Measurements from ENCODE around the gene GID8.

The GID8 gene

DNA sequence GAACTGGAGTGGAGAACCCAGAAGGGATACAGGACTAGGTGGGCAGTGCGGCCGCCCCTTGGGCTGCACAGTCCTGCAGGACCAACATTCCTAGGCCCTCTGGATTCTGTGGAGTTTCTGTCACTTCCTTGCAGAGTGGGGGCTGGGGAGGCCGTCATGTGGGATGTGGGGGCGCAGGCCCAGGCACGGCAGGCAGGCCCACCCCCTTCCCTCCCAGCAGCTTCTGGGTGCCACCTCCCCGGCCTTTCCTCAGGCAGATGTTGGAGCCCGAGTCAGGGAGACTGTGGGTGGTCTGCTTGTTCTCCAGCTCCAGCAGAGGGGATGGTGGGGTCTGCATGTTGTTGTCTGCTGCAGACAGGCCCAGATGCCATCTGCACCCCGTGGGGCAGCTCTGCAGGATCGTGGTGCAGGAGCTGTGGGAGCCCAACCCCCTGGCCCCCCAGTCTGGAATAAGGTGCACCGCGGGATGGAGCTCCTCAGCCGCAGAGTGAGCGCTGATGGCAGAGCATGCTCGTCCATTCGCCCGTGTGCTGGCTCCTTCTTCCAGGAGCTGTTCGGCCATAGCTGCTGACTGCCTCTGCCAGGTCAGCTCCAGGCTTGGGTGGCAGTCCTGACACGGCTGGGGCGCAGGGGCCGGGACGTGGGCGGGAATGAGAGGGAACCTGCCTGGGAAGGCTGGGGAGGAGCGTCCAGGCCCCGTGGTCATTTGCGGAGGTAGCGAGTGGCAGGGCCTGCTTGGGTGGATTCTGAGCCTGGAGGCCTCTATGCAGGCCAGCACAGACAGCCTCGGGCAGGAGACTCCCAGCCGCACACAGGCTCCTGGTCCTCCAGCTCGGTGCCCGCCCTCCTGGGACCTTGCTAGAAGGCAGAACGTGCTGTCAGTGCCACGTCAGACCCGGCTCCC lies 32.6 kb downstream of the GID8 start:
- no peak for DNase-seq (ENCODE audit: low read depth)

DNA sequence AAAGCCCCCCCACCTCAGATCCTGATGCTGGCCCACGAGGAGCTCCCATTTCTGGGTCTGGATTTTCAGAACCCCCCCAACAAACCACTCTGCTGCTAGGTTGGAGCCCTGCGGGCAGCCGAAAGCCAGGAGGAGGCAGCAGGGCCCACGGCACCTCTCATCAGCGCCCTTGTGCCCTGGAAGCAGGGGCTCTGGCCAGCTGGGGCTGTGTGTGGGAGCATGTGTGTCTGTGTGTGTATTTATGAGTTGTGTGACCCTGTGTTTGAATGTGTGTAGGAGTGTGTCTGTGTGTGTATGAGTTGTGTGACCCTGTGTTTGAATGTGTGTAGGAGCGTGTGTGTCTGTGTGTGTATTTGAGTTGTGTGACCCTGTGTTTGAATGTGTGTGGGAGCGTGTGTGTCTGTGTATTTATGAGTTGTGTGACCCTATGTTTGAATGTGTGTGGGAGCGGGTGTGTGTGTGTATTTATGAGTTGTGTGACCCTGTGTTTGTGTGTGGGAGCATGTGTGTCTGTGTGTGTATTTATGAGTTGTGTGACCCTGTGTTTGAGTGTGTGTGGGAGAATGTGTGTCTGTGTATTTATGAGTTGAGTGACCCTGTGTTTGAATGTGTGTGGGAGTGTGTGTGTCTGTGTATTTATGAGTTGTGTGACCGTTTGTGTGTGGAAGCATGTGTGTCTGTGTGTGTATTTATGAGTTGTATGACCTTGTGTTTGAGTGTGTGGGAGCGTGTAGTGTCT lies 33.4 kb downstream of the GID8 start:
- no peak for DNase-seq (ENCODE audit: low read depth)

DNA sequence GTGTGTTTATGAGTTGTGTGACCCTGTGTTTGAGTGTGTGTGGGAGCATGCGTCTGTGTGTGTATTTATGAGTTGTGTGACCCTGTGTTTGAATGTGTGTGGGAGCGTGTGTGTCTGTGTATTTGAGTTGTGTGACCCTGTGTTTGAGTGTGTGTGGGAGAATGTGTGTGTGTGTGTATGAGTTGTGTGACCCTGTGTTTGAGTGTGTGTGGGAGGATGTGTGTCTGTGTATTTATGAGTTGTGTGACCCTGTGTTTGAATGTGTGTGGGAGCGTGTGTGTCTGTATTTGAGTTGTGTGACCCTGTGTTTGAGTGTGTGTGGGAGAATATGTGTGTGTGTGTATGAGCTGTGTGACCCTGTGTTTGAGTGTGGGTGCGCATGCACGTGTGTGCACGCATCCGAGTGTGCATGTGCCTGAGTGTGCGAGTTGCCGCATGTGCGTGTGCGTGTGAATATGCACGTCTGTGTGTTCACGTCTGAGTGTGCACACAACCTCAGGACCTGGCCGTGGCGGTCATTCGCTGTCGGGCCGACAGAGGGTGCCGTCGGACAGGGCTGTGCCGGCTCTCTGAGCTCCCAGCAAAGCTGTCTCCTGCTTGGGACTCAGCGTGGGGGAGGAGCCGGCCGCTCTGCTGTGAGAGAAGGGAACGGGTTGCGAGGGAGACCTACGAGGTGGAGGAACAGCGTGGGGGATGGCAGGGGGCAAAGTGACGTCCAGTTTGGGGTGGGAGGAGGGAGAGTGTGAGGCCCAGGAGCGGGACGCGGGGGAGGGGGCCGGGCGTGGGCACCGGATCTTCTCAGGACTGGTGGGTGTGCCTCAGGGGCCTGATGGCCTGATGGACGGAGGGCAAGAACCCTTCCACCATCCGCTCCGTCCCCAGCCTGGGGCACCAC lies 34.2 kb downstream of the GID8 start:
- DNase-seq (ENCODE audit: low read depth) = peak; percentile 81

DNA sequence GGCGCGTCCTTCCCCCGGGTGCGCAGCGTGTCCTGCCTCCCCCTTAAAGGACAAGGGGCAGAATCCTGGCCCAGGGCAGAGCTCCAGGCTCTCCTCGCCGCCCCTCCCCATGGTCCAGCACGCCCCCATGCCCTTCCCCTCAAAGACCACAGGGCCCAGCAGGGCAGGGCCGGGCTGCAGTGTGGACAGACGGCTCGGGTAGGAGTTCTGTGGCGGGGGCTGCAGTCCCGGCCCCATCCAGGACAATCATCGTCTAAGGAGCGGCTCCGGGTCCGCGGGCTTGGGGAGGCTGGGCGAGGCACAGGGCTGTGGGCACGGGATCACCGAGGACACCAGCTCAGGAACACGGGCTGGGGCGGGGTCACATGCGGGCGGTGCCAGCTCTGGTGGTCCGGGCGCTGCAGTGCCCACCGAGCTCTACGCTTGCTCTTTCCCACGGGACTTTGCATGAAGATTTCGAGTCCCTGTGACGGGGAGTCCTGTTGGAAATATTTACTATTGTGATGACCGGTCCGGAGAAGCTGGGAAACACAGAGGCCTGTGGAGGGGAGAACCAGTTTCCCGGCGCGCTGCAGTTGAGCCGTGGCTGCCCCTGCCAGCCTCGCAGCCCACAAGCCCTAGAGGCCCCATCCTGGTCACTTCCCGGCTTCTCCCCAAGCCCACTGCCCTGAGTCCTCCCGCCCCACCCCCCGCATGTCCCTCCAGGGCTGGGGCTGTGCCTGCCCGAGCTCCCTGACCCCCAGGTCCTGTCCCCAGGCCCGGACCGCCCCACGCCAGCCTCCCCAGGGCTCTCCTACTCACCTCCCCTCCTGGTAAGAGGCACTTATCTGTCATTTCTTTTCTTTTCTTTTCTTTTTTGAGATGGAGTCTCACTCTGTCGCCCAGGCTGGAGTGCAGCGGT lies 35.1 kb downstream of the GID8 start:
- no peak for DNase-seq (ENCODE audit: low read depth)

DNA sequence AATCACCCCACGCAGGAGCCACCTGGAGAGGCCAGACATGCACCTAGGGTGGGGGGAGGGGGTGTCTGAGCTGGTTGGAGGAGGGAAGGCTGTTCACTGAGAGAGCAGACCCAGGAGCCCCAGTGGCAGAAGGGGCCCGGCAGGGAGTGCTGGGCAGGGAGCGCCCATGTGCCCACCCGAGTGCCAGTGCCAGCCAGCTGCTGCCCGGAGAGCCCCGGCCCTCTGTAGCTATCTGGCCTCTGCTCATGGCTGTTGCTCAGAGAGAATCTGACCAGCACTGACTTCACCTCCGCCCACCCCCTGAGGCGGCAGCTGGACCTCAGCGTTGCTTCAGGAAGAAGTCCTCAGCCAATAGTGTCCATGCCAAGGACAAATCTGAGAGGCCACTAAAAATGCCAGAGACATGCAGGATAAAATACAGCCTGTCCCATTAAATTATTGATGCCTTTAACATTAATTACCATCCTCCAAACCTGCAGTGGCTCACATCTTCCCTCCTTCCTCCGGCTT lies 37.4 kb downstream of the GID8 start:
- no peak for DNase-seq (ENCODE audit: low read depth)

DNA sequence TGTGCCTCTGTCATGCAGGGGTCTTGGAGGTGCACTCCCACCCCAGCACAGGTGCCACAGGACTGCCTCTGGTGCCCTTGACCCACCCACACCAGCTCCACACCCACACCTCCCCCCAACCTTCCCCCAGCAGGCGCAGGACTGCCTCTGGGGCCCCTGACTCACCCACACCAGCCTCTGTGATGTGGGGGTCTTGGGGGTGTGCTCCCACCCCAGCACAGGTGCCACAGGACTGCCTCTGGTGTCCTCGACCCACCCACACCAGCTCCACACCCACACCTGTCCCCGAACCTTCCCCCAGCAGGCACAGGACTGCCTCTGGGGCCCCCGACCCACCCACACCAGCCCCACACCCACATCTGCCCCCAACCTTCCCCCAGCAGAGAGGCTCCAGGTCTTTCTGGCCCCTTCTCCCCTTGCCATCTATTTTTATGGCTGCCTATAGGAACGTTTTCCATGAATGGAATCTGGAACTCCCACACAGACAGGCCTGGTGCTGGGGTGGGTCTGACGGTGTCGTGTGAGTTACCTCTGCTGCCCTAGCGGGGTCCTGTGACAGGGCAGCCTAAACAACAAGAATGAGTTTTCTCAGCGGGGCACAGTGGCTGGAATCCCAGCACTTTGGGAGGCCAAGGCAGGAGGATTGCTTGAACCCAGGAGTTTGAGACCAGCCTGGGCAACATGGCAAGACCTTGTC lies 38.0 kb downstream of the GID8 start:
- no peak for DNase-seq (ENCODE audit: low read depth)

DNA sequence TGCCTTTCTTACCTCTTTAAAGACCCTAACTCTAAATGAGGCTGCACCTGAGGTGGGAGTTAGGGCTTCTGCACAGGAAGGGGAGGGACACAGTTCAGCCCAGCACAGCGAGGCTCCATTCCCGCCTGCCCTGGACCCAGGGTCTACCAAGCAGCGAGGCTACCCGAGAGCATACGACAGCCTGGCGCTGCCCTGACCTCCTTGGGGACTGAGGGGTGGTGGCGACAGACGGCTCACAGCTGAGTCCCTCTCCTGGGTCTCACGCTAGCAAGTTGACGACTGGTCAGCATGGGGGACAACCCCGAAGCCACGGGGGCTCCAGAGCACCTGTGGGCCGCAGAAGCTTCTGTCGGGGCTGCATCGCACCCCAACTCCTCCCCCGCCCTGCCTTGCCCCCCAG lies 38.9 kb downstream of the GID8 start:
- no peak for DNase-seq (ENCODE audit: low read depth)

DNA sequence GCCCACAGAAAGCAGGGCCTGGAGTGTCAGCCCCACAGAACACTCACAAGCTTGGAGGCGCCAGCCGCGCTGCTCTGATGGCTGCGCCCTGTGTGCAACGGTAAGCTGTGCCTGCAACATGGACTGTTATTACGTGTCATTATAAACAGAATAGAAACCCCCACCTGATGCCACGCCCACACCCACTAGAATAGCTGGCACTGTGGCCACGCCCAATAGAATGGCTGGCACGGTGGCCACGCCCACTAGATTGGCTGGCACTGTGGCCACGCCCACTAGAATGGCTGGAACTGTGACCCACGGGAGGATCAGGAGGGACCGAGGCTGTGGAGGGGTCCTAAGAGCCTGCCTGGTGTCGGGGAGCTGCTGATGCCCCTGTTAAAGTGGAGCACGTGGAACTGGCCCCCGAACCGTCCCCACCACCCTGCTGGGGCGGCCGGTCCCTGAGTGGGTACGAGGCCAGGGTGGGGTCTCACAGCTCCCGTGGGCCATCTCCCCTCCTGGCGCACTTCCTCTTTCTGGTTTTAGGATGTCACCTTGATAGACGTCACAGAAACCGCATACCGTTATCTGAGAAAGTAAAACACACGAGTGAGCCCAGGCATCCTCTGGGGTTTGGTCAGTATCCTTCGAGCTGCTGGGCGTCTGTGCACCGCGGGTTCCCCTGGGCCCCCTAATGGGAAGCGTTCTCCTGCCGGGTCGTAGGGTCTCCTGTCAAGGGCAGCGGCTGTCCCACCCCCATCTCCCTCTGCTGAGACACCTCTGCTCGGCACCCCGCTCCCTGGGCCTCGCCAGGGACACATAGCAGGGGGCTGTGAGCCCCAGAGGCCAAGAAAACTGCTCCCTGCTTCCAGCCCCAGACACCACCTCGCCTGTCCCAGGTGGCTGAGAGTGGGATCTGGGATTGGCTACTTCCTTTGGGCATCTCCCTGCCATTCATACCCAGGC lies 39.9 kb downstream of the GID8 start:
- peak; percentile 64 for DNase-seq (ENCODE audit: low read depth)

DNA sequence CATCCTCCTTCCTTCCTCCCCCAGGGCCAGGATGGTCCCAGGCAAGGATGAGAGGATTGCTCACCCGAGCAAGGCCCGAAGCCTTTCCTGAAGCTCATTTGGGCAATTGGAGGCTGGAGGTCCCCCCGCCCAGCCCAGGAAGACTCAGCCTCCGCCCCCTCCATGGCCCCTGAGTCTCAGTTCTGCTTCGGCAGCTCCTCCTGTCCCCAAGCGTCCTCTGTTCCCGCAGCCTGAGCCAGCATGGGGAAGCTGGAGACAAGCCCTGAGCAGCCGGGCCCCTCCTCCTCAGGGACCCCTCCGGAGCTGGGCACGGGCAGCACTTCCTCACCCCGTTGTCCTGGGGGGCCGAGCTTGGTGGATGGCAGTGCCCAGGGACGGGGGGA lies 40.6 kb downstream of the GID8 start:
- DNase-seq (ENCODE audit: low read depth) = no peak

DNA sequence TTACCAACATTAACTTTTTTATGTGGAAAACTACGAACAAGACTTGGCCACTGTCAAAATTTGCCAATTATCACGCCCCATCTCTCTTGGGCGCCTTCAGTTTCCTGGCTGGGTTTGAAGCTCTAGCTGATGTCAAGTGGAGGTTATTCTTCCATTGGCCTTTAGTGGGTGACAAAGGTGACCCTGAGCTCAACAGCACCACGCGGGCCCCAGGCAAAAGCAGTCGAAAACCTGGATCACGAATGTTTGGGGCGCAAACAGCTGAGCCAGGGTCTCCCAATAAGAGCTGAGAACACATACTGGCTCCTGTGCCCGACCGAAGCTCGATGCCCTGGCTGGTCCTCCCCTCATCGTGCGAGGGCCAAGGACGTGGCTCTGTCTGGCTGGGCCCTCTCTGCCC lies 41.4 kb downstream of the GID8 start:
- DNase-seq (ENCODE audit: low read depth) = no peak

DNA sequence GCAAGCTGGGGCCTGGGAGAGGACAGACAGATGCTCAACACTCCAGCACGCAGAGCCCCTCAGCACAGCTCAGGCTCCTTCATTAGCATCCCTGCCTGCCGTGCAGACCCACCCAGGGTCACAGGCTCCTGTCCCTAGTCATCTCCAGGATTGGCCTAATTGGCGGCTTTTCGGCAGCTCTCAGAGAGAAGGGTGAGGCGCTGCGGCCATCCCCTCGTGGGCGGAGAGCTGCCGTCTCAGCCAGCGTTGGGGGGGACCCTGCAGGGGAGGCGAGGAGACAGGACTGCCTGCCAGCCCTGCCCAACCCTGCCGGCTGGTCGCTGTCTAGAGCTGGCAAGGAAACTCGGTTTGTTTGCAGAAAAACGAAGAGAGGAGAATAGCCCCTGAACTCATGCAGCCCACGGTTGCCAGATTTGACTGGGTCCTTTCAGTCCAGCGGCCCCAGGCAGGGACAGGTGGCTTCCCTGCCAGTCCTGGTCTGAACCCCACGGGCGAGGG lies 42.0 kb downstream of the GID8 start:
- DNase-seq (ENCODE audit: low read depth) = no peak

DNA sequence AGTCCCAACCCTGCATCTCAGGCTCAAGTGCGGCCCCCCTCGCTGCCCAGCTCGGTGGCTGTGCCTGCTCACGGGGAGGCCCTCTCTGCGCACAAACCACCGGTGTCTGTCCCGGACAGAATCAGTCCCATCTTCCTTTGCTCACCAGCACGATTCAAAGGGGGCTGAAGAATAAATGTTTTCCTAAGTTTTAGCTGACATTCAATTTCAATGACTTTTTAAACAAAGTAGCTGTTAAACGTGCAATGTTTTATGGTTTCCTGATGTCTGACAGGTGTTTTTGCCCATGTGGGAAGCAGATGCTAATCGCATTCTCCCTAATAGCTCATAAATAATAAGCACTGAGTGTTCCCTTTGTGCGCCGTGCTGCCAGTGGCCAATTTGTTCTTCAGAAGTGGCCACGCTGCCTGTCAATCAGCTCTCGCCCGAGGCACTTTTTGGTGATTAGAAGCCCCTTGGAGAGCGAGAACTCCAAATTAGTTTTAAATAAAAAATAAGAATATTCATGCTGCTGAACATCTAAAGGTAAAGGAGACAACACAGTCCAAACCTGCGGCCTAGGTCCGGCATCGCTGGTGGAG lies 42.5 kb downstream of the GID8 start:
- no peak for DNase-seq (ENCODE audit: low read depth)

DNA sequence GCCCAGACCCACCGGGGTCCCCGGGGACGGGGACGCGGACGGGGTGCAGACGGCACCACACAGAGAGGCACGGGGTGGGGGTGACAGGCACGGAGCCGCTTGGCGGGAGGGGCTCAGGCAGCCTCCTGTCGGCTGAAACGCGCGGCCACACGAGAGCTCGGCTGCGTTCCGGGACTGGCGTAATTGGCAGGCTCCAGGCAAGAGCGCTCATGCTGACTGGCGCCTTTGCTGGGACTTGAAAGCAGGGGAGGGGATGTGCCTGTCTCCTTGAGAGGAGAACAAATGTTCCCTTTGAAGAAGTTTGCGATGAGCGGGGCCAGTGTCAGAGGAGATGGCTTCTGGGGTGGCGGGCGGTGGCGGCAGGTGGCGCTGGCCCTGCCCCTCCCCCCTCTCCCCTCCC lies 43.0 kb downstream of the GID8 start:
- DNase-seq (ENCODE audit: low read depth) = no peak

DNA sequence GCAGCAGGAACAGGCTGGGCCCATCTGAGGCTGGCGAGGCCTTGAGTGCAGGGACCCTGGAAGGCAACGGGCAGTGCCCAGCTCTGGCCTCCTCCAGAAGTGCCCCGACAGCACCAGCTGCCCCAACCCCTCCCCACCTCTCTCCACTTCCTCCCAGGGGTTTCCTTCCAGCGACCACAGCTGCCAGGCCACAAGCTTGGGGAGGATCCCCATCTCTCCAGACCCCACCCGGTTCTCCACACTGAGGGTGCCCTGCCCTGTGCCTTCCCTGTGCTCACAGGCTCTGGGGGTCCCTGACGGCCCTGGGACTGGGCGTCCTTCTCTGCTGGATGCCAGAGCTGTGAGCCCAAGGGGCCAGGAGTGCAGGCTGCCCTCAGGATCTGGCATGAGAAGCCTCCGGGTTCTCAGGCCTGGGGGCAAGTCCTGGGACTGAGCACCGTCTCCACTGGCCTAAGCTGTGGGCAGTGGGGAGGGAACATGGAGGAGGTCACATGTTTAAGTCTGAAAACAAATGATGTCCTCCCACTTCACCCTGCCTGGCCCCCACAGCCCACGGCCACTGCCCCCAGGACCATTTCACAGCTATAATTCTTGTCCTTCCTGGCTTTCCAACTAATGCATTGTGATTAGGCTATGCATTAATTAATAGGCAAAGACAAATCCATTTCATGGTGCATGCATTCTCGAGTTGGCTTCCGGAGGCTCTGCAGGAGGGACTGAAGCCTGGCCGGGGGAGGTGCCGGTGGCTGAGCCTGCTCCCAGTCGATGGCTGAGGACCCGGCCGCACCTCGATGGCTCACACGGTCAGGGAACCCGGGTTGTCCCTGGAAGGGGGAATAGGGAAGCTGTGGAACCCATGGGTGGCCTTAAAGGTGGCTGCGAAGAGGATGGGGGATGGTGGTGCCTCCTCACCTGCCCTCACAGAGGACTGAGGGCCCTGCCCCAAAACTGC lies 44.5 kb downstream of the GID8 start:
- DNase-seq (ENCODE audit: low read depth) = no peak

DNA sequence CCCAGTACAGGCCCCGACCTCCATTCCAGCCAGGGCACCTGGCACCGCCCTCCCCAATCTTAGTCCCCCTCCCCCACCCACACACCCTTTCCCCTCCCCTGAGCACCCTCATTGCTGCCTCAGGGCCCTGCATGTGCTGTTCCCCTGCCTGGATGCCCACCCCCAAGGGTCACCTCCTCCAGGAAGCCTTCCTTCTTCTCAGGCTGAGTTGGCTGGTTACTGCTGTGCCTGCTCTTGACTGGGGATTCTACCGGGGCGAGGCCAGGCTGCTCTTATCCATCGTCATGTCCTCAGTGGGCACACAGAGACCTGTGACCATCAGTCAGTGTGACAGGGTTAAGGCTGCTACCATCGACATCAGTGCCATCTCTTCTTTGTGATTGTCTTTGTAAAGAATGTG lies 45.3 kb downstream of the GID8 start:
- no peak for DNase-seq (ENCODE audit: low read depth)

DNA sequence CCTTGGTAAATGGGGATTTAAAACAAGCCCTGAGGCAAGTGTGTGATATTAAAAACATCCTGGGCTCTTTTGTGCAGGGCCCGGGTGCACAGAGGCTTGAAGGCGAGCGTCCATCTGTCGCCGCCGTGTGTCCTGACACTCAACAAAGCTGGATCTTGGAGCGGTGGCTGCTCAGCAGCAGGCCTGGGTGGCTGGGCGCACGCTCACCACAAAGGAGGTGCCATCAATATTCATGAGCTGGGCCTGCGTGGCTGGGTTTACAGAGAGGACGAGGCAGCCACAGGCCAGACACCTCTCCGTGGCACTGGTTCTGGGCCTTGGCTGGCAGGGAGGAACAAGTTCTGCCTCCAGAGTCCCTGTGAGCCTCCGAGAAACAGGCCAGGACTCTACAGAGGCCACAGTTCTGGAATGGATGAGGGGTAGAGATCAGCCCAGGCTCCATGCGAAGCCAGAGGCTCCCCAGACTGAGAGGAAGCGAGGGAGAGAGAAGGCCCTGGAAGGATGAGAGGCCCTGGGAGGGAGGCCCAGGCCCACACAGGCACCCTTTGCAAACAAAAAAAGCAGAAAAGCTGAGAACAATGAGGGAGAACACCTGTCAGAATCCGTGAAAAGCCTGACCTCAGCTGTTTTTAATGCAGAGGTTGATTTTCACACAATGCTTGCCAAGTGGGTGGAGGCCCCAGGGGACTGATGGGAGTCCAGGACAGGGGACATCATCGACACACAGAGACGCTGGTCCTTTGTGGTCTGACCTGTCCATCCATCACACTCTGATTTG lies 46.9 kb downstream of the GID8 start:
- DNase-seq (ENCODE audit: low read depth) = no peak

DNA sequence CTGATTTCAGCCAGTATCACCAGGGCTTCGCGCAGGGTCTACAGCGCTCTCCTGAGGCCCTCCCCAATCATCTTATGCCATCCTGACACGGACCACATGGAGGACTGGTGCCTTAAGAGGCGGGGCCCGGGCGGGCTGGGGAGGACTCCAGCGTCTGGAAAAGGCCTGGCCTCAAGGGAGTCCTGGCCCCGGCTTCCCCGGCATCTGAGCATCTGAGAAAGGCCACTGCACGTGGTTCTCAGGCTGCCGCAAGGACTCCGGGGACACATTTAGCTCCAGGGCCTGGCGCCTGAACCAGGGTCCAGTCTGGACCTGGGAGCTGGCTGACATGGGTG lies 47.5 kb downstream of the GID8 start:
- no peak for DNase-seq (ENCODE audit: low read depth)

Measured in activated T-cell treated with anti-CD3 and anti-CD28 coated beads for 24 hours (primary cell).